Measurements from ENCODE around the gene GLUL. TPM values are rescaled to one million over a fixed set of nuclear protein-coding genes. Genes with fewer than 3 reads are reported as not detected.

The GLUL gene
- total RNA-seq, 1 experiment from 2014 or later: 348 TPM

DNA sequence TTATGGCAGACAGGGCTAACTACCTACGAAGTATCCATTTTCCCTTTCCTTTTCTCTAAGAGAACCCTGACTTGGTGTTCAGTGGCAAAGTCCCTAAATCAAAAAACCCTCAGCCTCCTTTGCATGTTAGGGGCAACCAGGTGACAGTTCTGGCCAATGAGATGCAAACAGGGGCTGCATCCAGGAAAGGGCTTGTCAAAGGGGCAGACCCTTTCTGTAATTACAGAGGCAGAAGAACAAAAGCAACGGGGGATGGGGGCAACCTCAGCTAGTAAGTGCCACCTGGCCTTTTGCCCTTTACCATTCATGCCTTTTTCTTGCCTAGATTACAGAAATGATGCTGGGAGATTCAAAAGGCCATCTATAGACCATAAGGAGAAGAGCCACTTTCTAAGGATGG lies 34.4 kb downstream of the GLUL start:
- Histone ChIP-seq H3K9me3 (ENCODE audit: insufficient read depth, low read depth) (no peaks in the 10 kb centered on the region), H3K4me2 (no peak overlapping the region), H4K20me1 (ENCODE audit: insufficient read depth) (no peaks in the 10 kb centered on the region), H3K4me3 (no peak overlapping the region), H3K36me3 (ENCODE audit: low read depth) (no peaks in the 10 kb centered on the region), H2AFZ (no peak overlapping the region), H3K4me1 (replicated peaks; ENCODE audit: insufficient read depth) (no peaks in the 10 kb centered on the region), H3K27ac (no peak overlapping the region), H3K79me2 (ENCODE audit: low read depth) (no peaks in the 10 kb centered on the region), H3K9me2 (ENCODE audit: insufficient read depth) (no peaks in the 10 kb centered on the region), H3F3A (ENCODE audit: insufficient read depth, low read depth) (no peaks in the 10 kb centered on the region), H3K27me3 (ENCODE audit: insufficient read depth, low read depth) (no peaks in the 10 kb centered on the region)
- no peak for DNase-seq
- TF ChIP-seq EZH2 (IDR thresholded peaks at IDR 0.05; ENCODE audit: low read depth) (no peak), CTCF (conservative IDR thresholded peaks at IDR 0.05) (no peak)
- BruUV-seq (replicated peaks): no TSS peak
- CTCF ChIA-PET: no interaction called here
- POLR2A ChIA-PET (ENCODE audit: unreplicated experiment): no interaction called here
- intact Hi-C loops (cut with micrococcal nuclease; ENCODE audit: unreplicated experiment): no loop called here

- Histone ChIP-seq H3K9me3 (ENCODE audit: insufficient read depth, low read depth) (no peaks in the 10 kb centered on the region), H3F3A (ENCODE audit: insufficient read depth, low read depth) (no peaks in the 10 kb centered on the region), H3K27me3 (ENCODE audit: insufficient read depth, low read depth) (no peaks in the 10 kb centered on the region), H3K4me2 (no peak overlapping the region), H2AFZ (no peak overlapping the region), H3K36me3 (ENCODE audit: low read depth) (no peaks in the 10 kb centered on the region), H3K79me2 (ENCODE audit: low read depth) (no peaks in the 10 kb centered on the region), H3K4me3 (no peak overlapping the region), H4K20me1 (ENCODE audit: insufficient read depth) (no peaks in the 10 kb centered on the region), H3K9me2 (ENCODE audit: insufficient read depth) (no peaks in the 10 kb centered on the region), H3K4me1 (replicated peaks; ENCODE audit: insufficient read depth) (no peaks in the 10 kb centered on the region), H3K27ac (no peak overlapping the region)
- CTCF ChIA-PET: no interaction called here
- TF ChIP-seq EZH2 (IDR thresholded peaks at IDR 0.05; ENCODE audit: low read depth) (no peak), CTCF (conservative IDR thresholded peaks at IDR 0.05) (no peak)
- intact Hi-C loops (cut with micrococcal nuclease; ENCODE audit: unreplicated experiment): no loop called here
- no peak for DNase-seq
- BruUV-seq (replicated peaks): no TSS peak
- POLR2A ChIA-PET (ENCODE audit: unreplicated experiment): no interaction called here
Measured at GRCh38 chr1:182355723-182356098, 35.9 kb downstream of the GLUL start.

DNA sequence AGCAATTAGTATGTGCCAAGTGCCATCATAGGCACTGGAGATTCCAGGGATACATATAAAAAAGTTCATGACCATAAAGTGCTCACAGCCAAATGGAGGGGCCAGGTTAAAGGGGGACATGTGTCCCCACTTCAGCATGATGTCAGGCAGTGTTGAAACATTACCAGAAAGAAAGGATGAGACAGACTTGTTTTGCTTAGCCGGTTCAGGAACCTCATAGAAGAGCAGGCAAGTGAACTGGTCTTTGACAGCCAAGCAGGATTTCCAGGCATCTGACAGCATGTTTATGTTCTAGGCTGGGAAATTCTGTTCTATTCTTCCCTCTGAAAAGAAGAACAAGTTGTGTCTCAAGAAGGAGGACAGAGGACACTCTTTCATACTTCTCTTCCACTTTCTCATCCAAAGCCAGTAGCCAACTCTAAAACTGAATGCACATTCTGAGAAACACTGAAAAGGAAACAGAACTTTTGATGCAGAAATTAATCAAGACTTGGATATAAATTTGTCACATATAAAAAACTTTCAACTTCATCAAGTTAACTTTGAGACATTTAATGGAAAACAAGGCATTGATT lies 39.7 kb downstream of the GLUL start:
- POLR2A ChIA-PET (ENCODE audit: unreplicated experiment): no interaction called here
- Histone ChIP-seq H3K4me2 (no peak overlapping the region), H2AFZ (no peak overlapping the region), H3K9me2 (ENCODE audit: insufficient read depth) (no peaks in the 10 kb centered on the region), H3K9me3 (ENCODE audit: insufficient read depth, low read depth) (no peaks in the 10 kb centered on the region), H3K4me1 (replicated peaks; ENCODE audit: insufficient read depth) (no peaks in the 10 kb centered on the region), H3K79me2 (ENCODE audit: low read depth) (no peaks in the 10 kb centered on the region), H3K4me3 (no peak overlapping the region), H4K20me1 (ENCODE audit: insufficient read depth) (no peaks in the 10 kb centered on the region), H3K27ac (no peak overlapping the region), H3F3A (ENCODE audit: insufficient read depth, low read depth) (no peaks in the 10 kb centered on the region), H3K27me3 (ENCODE audit: insufficient read depth, low read depth) (no peaks in the 10 kb centered on the region), H3K36me3 (ENCODE audit: low read depth) (no peaks in the 10 kb centered on the region)
- intact Hi-C loops (cut with micrococcal nuclease; ENCODE audit: unreplicated experiment): no loop called here
- BruUV-seq (replicated peaks): no TSS peak
- CTCF ChIA-PET: no interaction called here
- no peak for DNase-seq
- TF ChIP-seq EZH2 (IDR thresholded peaks at IDR 0.05; ENCODE audit: low read depth) (no peak), CTCF (conservative IDR thresholded peaks at IDR 0.05) (no peak)

All from PC-9 (cell line).